ENCODE results near the gene COL5A1. TPM values are rescaled to one million over a fixed set of nuclear protein-coding genes. Genes with fewer than 3 reads are reported as not detected.

The COL5A1 gene
- total RNA-seq, 1 donor from 2014 or later = 6.1 TPM

- peaks cover 21% of the 10 kb centered on the region for H3K4me1 Mint-ChIP-seq
These were observed 37.3 kb downstream of the COL5A1 start for GRCh38 chr9:134678666-134679443.

DNA sequence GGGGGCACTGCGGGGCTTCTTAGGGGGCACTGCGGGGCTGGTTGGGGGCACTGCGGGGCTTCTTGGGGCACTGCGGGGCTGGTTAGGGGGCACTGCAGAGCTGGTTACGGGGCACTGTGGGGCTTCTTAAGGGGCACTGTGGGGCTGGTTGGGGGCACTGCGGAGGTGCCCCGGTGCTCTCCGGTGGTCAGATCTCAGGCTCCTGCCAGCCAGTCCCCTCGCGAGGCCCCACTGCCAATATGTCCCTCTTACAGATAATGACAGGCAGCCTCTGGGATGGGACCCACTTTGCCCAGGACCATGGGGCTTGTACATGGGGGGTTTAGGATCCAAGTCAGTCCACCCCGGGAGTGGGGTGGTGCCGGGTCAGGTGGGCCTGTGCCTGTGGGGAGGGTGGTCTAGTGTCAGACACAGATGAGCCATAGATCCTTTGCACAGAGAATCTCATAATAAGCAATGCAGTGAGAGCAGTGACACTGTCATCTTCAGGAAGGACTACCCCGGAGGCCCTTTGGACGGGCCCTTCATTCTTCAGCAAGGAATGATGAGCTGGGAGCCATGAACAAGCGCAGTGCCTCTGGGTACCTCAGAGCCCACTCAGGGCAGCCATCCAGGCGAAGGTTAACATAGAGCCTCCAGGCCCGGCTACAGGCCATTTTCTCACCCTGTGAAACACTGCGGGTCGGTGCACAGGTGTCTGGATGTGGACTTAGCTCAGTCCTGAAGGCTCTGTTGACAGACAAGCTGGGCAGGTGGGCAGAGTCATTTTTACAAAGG, 38.2 kb downstream of the COL5A1 start:
- no peaks in the 10 kb centered on the region for H3K79me2 ChIP-seq (ENCODE audit: low read depth)
- H3K4me3 ChIP-seq = no peak overlapping the region
- no peak overlapping the region for H3K27ac ChIP-seq
- Mint-ChIP-seq H3K27ac (no peak overlapping the region), H3K4me3 (no peak overlapping the region), H3K27me3 (ENCODE audit: insufficient read depth, low read depth) (peaks cover 6% of the 10 kb centered on the region), H3K4me1 (peaks cover 21% of the 10 kb centered on the region), H3K36me3 (no peaks in the 10 kb centered on the region), H3K9me3 (peaks cover 2% of the 10 kb centered on the region)
- peaks cover 8% of the 10 kb centered on the region for H3K4me1 ChIP-seq
- no peak for DNase-seq (ENCODE audit: low spot score)
- H3K36me3 ChIP-seq = no peaks in the 10 kb centered on the region
- H2AFZ ChIP-seq (replicated peaks) = no peak overlapping the region
- H3K4me2 ChIP-seq = no peak overlapping the region
- no peak overlapping the region for H3K9ac ChIP-seq
- H3K9me3 ChIP-seq (ENCODE audit: low read depth) = no peaks in the 10 kb centered on the region
- TF ChIP-seq EZH2 (IDR thresholded peaks at IDR 0.05) (no peak), CTCF (IDR thresholded peaks at IDR 0.05) (no peak), EZH2phosphoT487 (IDR thresholded peaks at IDR 0.05) (no peak)
- H3K27me3 ChIP-seq = no peaks in the 10 kb centered on the region
- H4K20me1 ChIP-seq (ENCODE audit: low read depth) = peaks cover 7% of the 10 kb centered on the region
- no peaks in the 10 kb centered on the region for H3F3A ChIP-seq (ENCODE audit: low read depth)

More at GRCh38 chr9:134678666-134679443, 37.3 kb downstream of the COL5A1 start:
- no peaks in the 10 kb centered on the region for H3K79me2 ChIP-seq (ENCODE audit: low read depth)
- no peaks in the 10 kb centered on the region for H3F3A ChIP-seq (ENCODE audit: low read depth)
- H3K4me3 ChIP-seq = no peak overlapping the region
- peaks cover 6% of the 10 kb centered on the region for H3K9me3 Mint-ChIP-seq
- peaks cover 6% of the 10 kb centered on the region for H3K27me3 Mint-ChIP-seq (ENCODE audit: insufficient read depth, low read depth)
- no peak overlapping the region for H3K9ac ChIP-seq
- no peaks in the 10 kb centered on the region for H3K27me3 ChIP-seq
- peaks cover 7% of the 10 kb centered on the region for H4K20me1 ChIP-seq (ENCODE audit: low read depth)
- DNase-seq (ENCODE audit: low spot score) = peak; percentile 63
- peak overlapping the region; percentile 15 for H3K4me2 ChIP-seq
- H3K4me1 ChIP-seq = peaks cover 8% of the 10 kb centered on the region
- no peaks in the 10 kb centered on the region for H3K9me3 ChIP-seq (ENCODE audit: low read depth)
- H2AFZ ChIP-seq (replicated peaks) = no peak overlapping the region
- no peak overlapping the region for H3K4me3 Mint-ChIP-seq
- no peak overlapping the region for H3K27ac ChIP-seq
- H3K36me3 ChIP-seq = no peaks in the 10 kb centered on the region
- no peaks in the 10 kb centered on the region for H3K36me3 Mint-ChIP-seq
- TF ChIP-seq CTCF (IDR thresholded peaks at IDR 0.05) (no peak), EZH2 (IDR thresholded peaks at IDR 0.05) (no peak), EZH2phosphoT487 (IDR thresholded peaks at IDR 0.05) (no peak)
- no peak overlapping the region for H3K27ac Mint-ChIP-seq

GRCh38 chr9:134680393-134681060, 38.9 kb downstream of the COL5A1 start:
- TF ChIP-seq CTCF (IDR thresholded peaks at IDR 0.05) = no peak
- no peak for TF ChIP-seq EZH2 (IDR thresholded peaks at IDR 0.05)
- no peak for TF ChIP-seq EZH2phosphoT487 (IDR thresholded peaks at IDR 0.05)

More at GRCh38 chr9:134680393-134681060, 38.9 kb downstream of the COL5A1 start:
- no peaks in the 10 kb centered on the region for H3F3A ChIP-seq (ENCODE audit: low read depth)
- Mint-ChIP-seq H3K4me1 (peaks cover 21% of the 10 kb centered on the region), H3K9me3 (peaks cover 2% of the 10 kb centered on the region), H3K27ac (no peak overlapping the region), H3K36me3 (no peaks in the 10 kb centered on the region), H3K27me3 (ENCODE audit: insufficient read depth, low read depth) (peaks cover 6% of the 10 kb centered on the region), H3K4me3 (no peak overlapping the region)
- no peaks in the 10 kb centered on the region for H3K9me3 ChIP-seq (ENCODE audit: low read depth)
- H3K4me2 ChIP-seq = no peak overlapping the region
- no peaks in the 10 kb centered on the region for H3K36me3 ChIP-seq
- H4K20me1 ChIP-seq (ENCODE audit: low read depth) = peaks cover 7% of the 10 kb centered on the region
- no peaks in the 10 kb centered on the region for H3K27me3 ChIP-seq
- H3K27ac ChIP-seq = no peak overlapping the region
- no peaks in the 10 kb centered on the region for H3K79me2 ChIP-seq (ENCODE audit: low read depth)
- H3K4me3 ChIP-seq = no peak overlapping the region
- no peak for DNase-seq (ENCODE audit: low spot score)
- no peak overlapping the region for H2AFZ ChIP-seq (replicated peaks)
- no peak overlapping the region for H3K9ac ChIP-seq
- peaks cover 8% of the 10 kb centered on the region for H3K4me1 ChIP-seq
